Measurements from ENCODE around the gene DIP2C.
"Not testable (repeated sequence)": the region's sequence is repeated elsewhere in the genome, so short reads cannot be mapped to it uniquely, and the experiment has no call there.

The DIP2C gene

GRCh38 chr10:607545-608185 lies 81.8 kb downstream of the DIP2C start:
- peak; percentile 90 for DNase-seq

- DNase-seq, result peak; percentile 77
Measured at GRCh38 chr10:606762-607544, 82.5 kb downstream of the DIP2C start.

DNA sequence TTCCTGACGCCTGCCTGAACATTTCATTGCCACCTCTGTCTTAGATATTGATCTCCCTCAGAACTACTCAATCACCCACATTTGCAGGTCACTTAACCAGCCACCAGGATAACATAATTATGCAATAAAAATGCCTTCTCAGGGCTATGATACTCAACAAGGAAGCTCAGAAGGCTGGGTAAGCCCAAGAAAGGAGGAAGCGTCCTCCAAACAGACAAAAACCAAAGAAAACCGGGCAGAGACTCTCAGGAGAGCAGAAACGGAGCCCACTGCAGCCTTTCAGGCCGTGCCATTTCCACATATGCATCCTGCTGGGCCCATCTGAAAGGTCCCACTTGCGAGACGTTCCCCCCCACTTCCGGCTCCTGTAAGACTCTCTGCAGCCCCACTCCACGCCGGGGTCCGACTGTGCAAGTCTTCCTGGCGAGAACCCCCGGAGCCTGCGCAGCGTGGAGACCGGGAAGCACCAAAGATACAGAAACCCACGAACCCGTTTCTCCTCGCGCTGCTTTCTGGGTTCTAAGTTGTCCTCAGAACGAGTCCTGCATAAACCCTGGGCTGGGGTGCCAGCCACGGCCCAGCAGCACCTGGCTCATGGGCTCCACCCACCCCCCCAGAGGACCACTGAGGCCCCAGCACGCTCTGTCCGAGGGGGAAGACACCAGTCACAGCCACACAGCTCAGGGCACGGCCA lies 83.7 kb downstream of the DIP2C start:
- DNase-seq, result no peak

DNA sequence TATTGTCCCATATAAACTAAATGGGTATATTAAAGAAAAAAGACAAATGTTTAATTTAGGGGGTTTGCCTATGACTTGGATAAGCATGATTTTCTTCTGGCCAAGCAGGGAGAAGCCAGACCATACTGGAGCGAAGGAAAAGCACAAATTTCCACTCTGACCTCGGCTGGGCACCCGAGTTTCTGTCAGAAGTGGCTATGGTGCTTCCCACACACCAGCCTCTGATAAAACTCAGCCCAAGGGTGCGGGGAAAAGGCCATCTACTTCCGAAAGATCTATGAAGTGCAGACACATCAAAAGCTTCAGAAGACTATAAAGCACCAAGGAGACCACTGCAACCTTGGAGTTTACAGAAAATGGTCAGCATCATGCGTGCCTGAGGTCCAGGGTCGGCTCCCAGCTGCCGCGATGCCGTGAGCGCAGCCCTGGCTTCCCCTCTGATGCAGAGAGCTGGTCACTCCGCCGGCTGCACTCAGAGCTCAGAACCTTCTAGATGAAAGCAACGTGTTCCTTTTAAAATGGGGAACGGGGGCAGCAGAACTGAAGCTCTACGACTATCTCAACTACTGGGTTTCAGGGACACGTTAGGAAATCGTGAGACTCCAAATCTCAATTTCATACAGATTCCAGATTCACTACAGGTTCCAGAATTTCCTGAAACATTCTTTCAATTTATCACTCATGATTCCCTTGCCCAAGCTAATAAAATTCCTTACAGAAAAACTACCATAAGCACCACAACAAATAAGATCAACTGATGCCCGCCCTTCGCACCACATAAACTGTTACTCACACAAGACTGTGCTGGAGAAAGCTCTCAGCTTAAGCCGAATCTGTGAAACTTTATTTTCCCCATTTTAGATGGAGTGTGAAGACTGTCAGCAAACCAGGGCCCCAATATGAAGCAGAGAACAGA lies 84.5 kb downstream of the DIP2C start:
- DNase-seq, result no peak

DNA sequence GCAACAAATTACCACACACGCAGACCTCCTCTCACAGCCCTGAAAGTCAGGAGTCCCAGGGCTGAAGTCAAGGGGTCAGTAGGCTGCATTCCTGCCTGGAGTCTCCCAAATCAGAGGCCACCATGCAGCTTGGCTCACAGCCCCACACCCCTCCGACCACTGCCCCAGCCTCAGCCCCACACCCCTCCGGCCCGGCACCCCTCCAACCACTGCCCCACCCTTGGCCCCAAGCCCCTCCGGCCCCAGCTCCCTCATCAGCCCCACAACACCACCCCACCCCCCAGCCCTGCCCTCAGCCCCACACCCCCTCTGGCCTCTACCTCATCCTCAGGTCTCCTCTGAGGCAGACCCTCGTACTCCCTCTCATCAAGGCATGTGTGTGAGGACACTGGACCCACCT lies 85.7 kb downstream of the DIP2C start:
- no peak for DNase-seq

DNA sequence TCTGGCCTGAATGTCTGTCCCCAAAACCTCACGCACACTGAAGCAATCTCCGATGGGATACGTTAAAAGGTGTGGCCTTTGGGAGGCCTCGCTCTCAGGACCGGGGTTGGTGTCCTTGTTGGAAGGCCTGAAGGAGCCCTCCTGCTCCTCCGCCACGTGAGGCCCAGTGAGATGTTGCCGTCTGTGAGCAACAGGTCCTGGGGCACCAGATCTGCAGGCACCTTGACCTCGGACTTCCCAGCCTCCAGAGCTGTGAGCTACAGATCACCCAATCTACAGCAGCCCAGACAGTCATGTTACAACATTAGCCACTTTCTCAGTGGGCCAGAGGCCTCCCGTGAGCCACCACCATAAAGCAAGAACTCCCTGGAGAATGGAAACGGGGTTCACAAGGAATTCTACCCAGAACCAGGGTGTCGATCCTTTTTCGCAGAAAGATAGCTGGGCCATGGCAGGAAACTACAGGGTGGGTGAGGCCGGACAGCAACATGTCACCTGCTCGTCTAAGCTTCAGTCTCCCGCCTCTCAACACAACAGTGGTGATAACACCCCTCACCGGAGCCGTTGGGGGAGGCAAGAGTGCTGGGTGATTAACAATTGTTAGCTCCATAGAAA lies 87.0 kb downstream of the DIP2C start:
- no peak for DNase-seq

GRCh38 chr10:601660-601963 lies 87.9 kb downstream of the DIP2C start:
- no peak for DNase-seq

- DNase-seq, result peak; percentile 64
Measured at GRCh38 chr10:600876-601659, 88.4 kb downstream of the DIP2C start.

DNA sequence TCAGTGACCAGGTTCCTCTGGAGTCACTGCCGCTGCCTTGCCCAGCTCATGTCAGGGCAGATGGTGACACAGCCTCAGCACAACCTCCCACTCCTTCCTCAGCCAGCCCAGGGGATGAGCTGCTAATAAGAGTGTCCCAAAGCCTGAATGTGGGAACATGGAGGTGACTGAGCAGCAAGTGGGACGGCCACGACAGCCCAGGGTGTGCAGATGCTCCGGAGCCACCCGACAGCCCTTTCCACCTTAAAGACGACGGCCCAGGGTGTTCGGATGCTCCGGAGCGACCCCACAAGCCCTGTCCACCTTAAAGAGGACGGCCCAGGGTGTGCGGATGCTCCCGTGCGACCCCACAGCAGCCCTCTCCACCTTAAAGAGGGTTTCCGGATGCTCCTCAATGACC lies 89.2 kb downstream of the DIP2C start:
- DNase-seq, result no peak

DNA sequence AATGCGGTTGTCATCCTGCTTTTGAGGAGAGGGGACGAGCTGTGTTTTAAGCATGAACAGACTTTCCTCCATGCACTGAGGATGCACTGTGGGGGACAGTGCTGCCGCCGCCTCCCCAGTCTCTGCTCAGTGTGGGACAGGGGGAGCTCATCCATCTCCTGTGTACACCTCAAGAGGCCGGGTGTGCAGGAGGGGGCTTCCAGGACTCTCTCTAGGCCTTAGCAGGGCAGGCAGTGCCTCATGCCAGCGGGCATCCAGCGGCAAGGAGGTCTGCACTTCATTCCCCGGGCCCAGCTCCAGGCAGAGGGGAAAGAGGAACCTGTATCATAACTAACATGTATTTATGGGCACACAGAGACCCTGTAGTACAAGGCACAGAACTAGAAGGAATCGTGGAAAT lies 89.7 kb downstream of the DIP2C start:
- no peak for DNase-seq

- DNase-seq, result peak; percentile 100
Measured at GRCh38 chr10:598415-599170, 90.9 kb downstream of the DIP2C start.

DNA sequence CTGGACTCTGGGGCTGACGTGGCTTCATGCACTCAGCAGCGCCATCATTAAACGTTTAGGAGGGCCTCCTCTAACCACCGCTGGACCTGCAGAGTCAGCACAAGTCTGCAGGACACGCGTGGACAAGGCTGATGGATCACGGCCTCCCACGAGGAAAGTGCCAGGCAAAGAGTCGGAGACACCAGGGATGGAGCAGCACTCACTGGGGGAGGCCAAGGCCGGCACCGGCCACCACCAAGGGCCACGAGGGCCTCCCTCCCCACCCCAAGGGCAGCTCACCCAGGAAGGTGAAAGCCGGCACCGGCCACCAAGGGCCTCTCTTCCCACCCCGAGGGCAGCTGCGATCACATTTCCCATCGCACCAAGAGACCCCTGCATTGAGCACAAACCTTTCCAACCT lies 91.5 kb downstream of the DIP2C start:
- no peak for DNase-seq

GRCh38 chr10:596725-597345 lies 92.6 kb downstream of the DIP2C start:
- no peak for DNase-seq

- not testable (repeated sequence) for DNase-seq
Measured at GRCh38 chr10:596131-596530, 93.3 kb downstream of the DIP2C start.

DNA sequence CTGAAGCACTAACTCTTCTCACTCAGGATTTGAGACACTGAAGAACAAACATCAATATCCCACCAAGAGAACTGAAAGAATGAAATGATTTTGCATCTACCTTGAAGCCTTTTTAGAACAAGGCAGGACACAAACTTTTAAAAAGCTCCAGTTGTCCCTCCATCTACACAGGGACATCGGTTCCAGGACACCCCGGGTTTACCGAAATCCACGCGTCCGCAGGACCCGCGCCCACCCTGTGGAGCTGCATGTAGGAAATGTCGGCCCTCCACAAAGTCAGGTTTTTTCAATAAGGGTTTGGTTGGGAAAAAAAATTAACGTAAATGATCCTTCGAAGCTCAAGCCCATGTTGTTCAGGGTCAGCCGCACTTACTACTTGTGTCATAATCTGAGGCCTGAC lies 94.0 kb downstream of the DIP2C start:
- no peak for DNase-seq

- no peak for DNase-seq
Measured at GRCh38 chr10:594584-595270, 94.7 kb downstream of the DIP2C start.

DNA sequence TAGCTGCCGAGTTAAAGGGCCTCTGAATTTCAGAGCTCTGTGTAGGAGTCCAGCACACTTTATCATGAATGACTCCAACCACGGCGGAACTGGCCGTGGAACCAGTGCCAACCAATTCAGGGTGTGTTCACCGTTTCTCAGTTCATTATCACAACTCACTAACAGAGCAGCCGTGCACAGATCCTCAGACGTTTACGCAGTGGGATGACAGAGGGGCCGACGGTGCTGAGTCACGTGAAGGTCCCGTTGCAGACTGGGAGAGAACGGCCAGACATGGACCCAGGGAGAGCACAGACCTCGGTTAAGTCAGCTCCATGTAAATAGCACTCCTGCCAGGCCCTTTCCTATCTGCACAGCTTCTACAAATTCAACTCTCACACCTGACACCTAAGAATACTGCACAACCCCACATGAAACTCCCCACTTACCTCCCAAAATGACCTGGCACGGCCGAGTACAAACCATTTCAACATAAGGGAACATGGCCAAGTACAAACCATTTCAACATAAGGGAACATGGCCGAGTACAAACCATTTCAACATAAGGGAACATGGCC lies 95.5 kb downstream of the DIP2C start:
- DNase-seq, result peak; percentile 45

DNA sequence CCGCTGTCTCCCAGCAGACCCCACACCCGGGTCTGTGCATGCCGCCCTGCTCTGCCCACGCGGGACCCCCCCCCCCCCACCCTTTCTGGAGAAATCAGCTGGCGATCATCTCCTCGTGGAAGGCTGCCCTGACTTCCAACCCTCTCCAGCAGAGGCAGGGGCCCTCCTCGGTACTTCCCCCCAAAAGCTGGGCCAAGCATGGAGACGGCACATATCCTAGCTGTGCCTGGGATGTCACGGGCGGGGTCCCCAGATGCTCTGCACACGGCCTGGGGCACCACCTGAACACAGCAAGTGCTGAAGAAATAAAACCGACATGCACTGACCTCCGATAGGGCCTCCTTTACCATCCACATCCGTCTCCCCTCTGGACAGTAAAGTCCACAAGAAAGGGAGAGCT lies 96.0 kb downstream of the DIP2C start:
- DNase-seq, result no peak

GRCh38 chr10:593016-593415 lies 96.5 kb downstream of the DIP2C start:
- no peak for DNase-seq

DNA sequence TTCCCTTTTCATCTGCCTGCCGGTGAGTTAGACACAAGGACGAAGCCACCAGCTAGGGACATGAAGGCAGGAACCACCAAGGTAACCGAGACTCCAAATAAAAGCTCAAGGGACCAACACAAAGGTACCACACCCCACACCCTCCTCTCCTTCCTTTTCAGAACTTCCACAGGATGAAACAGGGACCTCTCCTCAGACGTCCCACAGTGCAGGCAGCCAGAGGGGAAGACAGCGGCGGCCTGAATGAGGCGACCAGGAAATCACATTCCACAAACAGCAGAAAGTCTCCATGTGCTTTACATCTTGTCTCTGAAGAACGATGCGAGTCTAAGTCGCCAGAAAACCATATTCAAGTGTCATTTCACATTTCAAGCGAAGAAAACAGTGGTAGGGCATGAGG lies 97.8 kb downstream of the DIP2C start:
- DNase-seq, result no peak
